ENCODE data around the gene PPP1R15B.

The PPP1R15B gene

DNA sequence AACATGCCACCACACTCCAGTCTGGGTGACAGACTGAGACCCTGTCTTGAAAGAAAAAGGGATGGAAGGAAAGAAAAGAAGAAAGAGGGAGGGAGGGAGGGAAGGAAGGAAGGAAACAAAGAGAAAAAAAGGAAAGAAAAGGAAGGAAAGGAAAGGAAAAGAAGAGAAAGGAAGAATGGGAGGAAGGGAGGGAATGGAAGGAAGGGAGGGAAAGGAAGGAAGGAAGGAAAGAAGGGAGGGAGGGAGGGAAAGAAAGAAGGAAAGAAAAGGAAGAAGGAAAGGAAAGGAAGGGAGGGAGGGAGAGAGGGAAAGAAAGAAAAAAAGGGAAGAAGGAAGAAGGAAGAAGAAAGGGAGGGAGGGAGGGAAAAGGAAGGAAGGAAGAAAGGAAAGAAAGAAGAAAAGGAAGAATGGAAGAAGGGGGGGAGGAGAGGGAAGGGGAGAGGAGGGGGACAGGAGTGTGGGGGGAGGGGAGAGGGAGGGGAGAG is 5.0 kb upstream of the PPP1R15B start:
- Histone ChIP-seq H3K4me3 (ENCODE audit: low read depth, low read length) (no peak overlapping the region), H3K27me3 (replicated peaks) (no peaks in the 10 kb centered on the region), H3K27ac (peak overlapping the region; percentile 99), H3K36me3 (replicated peaks) (no peaks in the 10 kb centered on the region)
- no peak for DNase-seq
- TF ChIP-seq CTCF (IDR thresholded peaks at IDR 0.05; ENCODE audit: low read depth, low read length, missing control alignments): no peak
- in situ Hi-C loops (cut with HindIII; ENCODE audit: low pct_ligation_motif_present, low sequenced_read_pairs): no loop called here

DNA sequence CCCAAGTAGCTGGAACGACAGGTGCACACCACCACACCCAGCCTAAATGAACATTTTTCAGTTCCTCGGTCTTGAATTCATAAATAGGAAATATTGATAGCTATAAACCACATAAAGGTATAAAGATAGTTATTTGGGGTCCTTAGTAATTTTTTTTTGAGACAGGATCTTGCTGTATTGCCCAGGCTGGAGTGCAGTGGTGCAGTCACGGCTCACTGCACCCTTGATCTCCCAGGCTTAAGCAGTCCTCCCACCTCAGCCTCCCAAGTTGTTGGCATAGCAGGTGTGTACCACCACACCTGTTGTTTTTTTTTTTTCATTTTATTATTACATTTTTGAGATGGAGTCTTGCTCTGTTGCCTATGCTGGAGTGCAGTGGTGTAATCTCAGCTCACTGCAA is 3.7 kb upstream of the PPP1R15B start:
- in situ Hi-C loops (cut with HindIII; ENCODE audit: low pct_ligation_motif_present, low sequenced_read_pairs): no loop called here
- no peak for TF ChIP-seq CTCF (IDR thresholded peaks at IDR 0.05; ENCODE audit: low read depth, low read length, missing control alignments)
- no peak overlapping the region for H3K4me3 ChIP-seq (ENCODE audit: low read depth, low read length)
- no peak overlapping the region for H3K27ac ChIP-seq
- no peaks in the 10 kb centered on the region for H3K27me3 ChIP-seq (replicated peaks)
- no peaks in the 10 kb centered on the region for H3K36me3 ChIP-seq (replicated peaks)
- no peak for DNase-seq

- DNase-seq: no peak
- no peak overlapping the region for H3K27ac ChIP-seq
- in situ Hi-C loops (cut with HindIII; ENCODE audit: low pct_ligation_motif_present, low sequenced_read_pairs): no loop called here
- no peaks in the 10 kb centered on the region for H3K36me3 ChIP-seq (replicated peaks)
- no peak overlapping the region for H3K4me3 ChIP-seq (ENCODE audit: low read depth, low read length)
- no peaks in the 10 kb centered on the region for H3K27me3 ChIP-seq (replicated peaks)
- no peak for TF ChIP-seq CTCF (IDR thresholded peaks at IDR 0.05; ENCODE audit: low read depth, low read length, missing control alignments)
Observed at GRCh38 chr1:204414016-204414415, 2.4 kb upstream of the PPP1R15B start.

DNA sequence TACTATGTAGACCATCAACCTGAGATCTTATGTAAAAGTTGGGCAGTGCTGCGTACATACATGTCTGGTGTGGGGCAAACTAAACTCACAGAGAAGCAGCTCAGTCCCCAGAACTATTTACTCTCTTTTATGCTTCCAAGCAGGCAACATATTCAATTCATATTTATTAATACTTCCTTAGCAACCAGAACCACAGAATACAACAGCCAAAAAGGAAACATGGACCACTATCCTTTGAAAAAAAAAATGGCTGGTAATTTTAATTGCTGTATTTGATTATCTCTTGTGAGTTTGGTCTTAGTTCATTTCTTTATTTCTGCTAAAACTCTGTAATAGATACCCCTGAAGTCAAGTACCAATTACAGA is 1.5 kb upstream of the PPP1R15B start:
- in situ Hi-C loops (cut with HindIII; ENCODE audit: low pct_ligation_motif_present, low sequenced_read_pairs): no loop called here
- no peaks in the 10 kb centered on the region for H3K36me3 ChIP-seq (replicated peaks)
- no peak for TF ChIP-seq CTCF (IDR thresholded peaks at IDR 0.05; ENCODE audit: low read depth, low read length, missing control alignments)

GRCh38 chr1:204410688-204411450 is 748 bp downstream of the PPP1R15B start:
- Histone ChIP-seq H3K36me3 (replicated peaks) (peaks cover 2% of the 10 kb centered on the region), H3K27ac (peak overlapping the region; percentile 97), H3K27me3 (replicated peaks) (no peaks in the 10 kb centered on the region), H3K4me3 (ENCODE audit: low read depth, low read length) (peak overlapping the region; percentile 100)
- peak; percentile 40 for DNase-seq
- in situ Hi-C loops (cut with HindIII; ENCODE audit: low pct_ligation_motif_present, low sequenced_read_pairs): no loop called here
- no peak for TF ChIP-seq CTCF (IDR thresholded peaks at IDR 0.05; ENCODE audit: low read depth, low read length, missing control alignments)

More for the DNA sequence above, 1.5 kb upstream of the PPP1R15B start:
- H3K27ac ChIP-seq: no peak overlapping the region
- no peaks in the 10 kb centered on the region for H3K27me3 ChIP-seq (replicated peaks)
- no peak overlapping the region for H3K4me3 ChIP-seq (ENCODE audit: low read depth, low read length)
- no peak for DNase-seq

All from brain microvascular endothelial cell (primary cell).